ENCODE results near the gene ZMYND10. TPM values are rescaled to one million over a fixed set of nuclear protein-coding genes. Genes with fewer than 3 reads are reported as not detected.

The ZMYND10 gene
- total and polyA plus RNA-seq, 9 of the 15 experiments (the other 6 are each of a cell fraction or from before 2014, with no cell fraction given), result 0.20 to 2.8 (median 0.70) TPM

- peak; percentile 68; the same call in 1 of the 2 replicates for TF ChIP-seq NKRF (IDR thresholded peaks at IDR 0.05; ENCODE audit: borderline replicate concordance)
- no peak for TF ChIP-seq HLTF (IDR thresholded peaks at IDR 0.05)
- TF ChIP-seq CCAR2 (IDR thresholded peaks at IDR 0.05; ENCODE audit: low read depth, low read length), result no peak
- no peak for TF ChIP-seq RCOR1 (IDR thresholded peaks at IDR 0.05; ENCODE audit: borderline replicate concordance in 1 of 2, low read depth in 2 of 2, low read length in 2 of 2)
- no peak for TF ChIP-seq ZNF146 (CRISPR knock-in tag; IDR thresholded peaks at IDR 0.05; ENCODE audit: unreplicated experiment)
- TF ChIP-seq YY1 (IDR thresholded peaks at IDR 0.05; ENCODE audit: borderline replicate concordance in 1 of 3, control insufficient read depth in 1 of 3, extremely low read depth in 1 of 3, insufficient read depth in 3 of 3, insufficient read length in 1 of 3, insufficient replicate concordance in 2 of 3, low read depth in 1 of 3, low read length in 2 of 3), result peak; percentile 52 to 92 (median 87)
- no peak; the same call in none of the 2 replicates for TF ChIP-seq LCOR (CRISPR knock-in tag; IDR thresholded peaks at IDR 0.05)
- no peak for TF ChIP-seq MCM7 (IDR thresholded peaks at IDR 0.05)
- TF ChIP-seq PHB2 (IDR thresholded peaks at IDR 0.05; ENCODE audit: low read depth), result no peak
- no peak for TF ChIP-seq U2AF2 (optimal IDR thresholded peaks at IDR 0.05; ENCODE audit: low read depth, low read length)
- TF ChIP-seq ILF3 (IDR thresholded peaks at IDR 0.05; ENCODE audit: borderline replicate concordance), result no peak
- peak; percentile 90 for TF ChIP-seq MXI1 (IDR thresholded peaks at IDR 0.05; ENCODE audit: low read depth, low read length)
- no peak for TF ChIP-seq TSC22D4 (tag; IDR thresholded peaks at IDR 0.05)
- TF ChIP-seq, protein P1, sequence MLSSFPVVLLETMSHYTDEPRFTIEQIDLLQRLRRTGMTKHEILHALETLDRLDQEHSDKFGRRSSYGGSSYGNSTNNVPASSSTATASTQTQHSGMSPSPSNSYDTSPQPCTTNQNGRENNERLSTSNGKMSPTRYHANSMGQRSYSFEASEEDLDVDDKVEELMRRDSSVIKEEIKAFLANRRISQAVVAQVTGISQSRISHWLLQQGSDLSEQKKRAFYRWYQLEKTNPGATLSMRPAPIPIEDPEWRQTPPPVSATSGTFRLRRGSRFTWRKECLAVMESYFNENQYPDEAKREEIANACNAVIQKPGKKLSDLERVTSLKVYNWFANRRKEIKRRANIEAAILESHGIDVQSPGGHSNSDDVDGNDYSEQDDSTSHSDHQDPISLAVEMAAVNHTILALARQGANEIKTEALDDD (IDR thresholded peaks at IDR 0.05), result no peak
- no peak for TF ChIP-seq HNRNPLL (IDR thresholded peaks at IDR 0.05; ENCODE audit: low read depth, low read length, poor library complexity, severe bottlenecking)
- TF ChIP-seq COPS2 (conservative IDR thresholded peaks at IDR 0.05), result no peak
- TF ChIP-seq ZFX (CRISPR knock-in tag; IDR thresholded peaks at IDR 0.05), result peak; percentile 72
- TF ChIP-seq KDM2B (CRISPR knock-in tag; IDR thresholded peaks at IDR 0.05), result no peak
- no peak for TF ChIP-seq SOX6 (IDR thresholded peaks at IDR 0.05)
- no peak for TF ChIP-seq MAFK (IDR thresholded peaks at IDR 0.05; ENCODE audit: low read length)
- TF ChIP-seq, protein P2, sequence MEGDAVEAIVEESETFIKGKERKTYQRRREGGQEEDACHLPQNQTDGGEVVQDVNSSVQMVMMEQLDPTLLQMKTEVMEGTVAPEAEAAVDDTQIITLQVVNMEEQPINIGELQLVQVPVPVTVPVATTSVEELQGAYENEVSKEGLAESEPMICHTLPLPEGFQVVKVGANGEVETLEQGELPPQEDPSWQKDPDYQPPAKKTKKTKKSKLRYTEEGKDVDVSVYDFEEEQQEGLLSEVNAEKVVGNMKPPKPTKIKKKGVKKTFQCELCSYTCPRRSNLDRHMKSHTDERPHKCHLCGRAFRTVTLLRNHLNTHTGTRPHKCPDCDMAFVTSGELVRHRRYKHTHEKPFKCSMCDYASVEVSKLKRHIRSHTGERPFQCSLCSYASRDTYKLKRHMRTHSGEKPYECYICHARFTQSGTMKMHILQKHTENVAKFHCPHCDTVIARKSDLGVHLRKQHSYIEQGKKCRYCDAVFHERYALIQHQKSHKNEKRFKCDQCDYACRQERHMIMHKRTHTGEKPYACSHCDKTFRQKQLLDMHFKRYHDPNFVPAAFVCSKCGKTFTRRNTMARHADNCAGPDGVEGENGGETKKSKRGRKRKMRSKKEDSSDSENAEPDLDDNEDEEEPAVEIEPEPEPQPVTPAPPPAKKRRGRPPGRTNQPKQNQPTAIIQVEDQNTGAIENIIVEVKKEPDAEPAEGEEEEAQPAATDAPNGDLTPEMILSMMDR (IDR thresholded peaks at IDR 0.05 in 2 of 3, conservative IDR thresholded peaks at IDR 0.05 in 1 of 3; ENCODE audit: insufficient read depth in 2 of 3, low read depth in 1 of 3, low read length in 3 of 3), result 0 out of 6 replicates have a peak, but pooled peaks of 1 of the 3 experiments have one; percentile 1
- no peak for TF ChIP-seq GABPB2 (CRISPR knock-in tag; conservative IDR thresholded peaks at IDR 0.05)
- TF ChIP-seq MCM5 (IDR thresholded peaks at IDR 0.05; ENCODE audit: low read depth), result no peak
These were observed 53.1 kb downstream of the ZMYND10 start, which contains the start of gene IFRD2 (continued) for GRCh38 chr3:50292159-50293078.

Data from K562 (cell line).